Keratinocyte (primary cell): ENCODE results near the gene TXNL4A. TPM values are rescaled to one million over a fixed set of nuclear protein-coding genes. Genes with fewer than 3 reads are reported as not detected.

Experiments
- DNase-seq: peaks from one replicate; pipeline ENCODE4 v3.0.0-alpha.2; 2011; ENCODE audit warnings: low read depth, missing footprints, low spot score
- FAIRE-seq: peaks from 2 replicates; lab custom pipeline; 2011; peaks lifted over from hg19 to GRCh38; lab: Jason Lieb, UNC
- H2AFZ ChIP-seq: 2 replicates; pipeline ENCODE4 v1.6.0; 2012; ENCODE audit warnings: low read length, control low read depth, inconsistent platforms; ENCODE audit not compliant: control insufficient read depth
- H3K27ac ChIP-seq: 2 replicates; pipeline ENCODE4 v1.5.1; 2011; ENCODE audit warnings: low read length; ENCODE audit not compliant: control insufficient read depth, insufficient read depth
- H3K27me3 ChIP-seq: 3 replicates; pipeline ENCODE4 v1.6.0; 2011; ENCODE audit warnings: low read length; ENCODE audit not compliant: control insufficient read depth, insufficient read depth; ENCODE audit errors: extremely low read depth
- H3K36me3 ChIP-seq, 2 experiments: 2 replicates in 1 of 2; 3 replicates in 1 of 2; pipeline ENCODE4 v1.5.1; 2011; ENCODE audit warnings: low read length in 2 of 2, mild to moderate bottlenecking in 1 of 2; ENCODE audit not compliant: control insufficient read depth in 2 of 2, insufficient read depth in 2 of 2; ENCODE audit errors: extremely low read depth in 1 of 2
- H3K4me1 ChIP-seq: 3 replicates; pipeline ENCODE4 v1.5.1; 2011; ENCODE audit warnings: low read length; ENCODE audit not compliant: control insufficient read depth, insufficient read depth; ENCODE audit errors: extremely low read depth
- H3K4me2 ChIP-seq: 3 replicates; pipeline ENCODE4 v1.6.0; 2011; ENCODE audit warnings: low read depth, low read length; ENCODE audit not compliant: control insufficient read depth, insufficient read depth; ENCODE audit errors: extremely low read depth
- H3K4me3 ChIP-seq, 3 experiments: fragments of 200-600 bp in 1 of 3; sonication (generic) in 1 of 3; 2 replicates in 2 of 3; 3 replicates in 1 of 3; pipeline ENCODE4 v1.5.1; 2011 to 2016; ENCODE audit warnings: low read length in 3 of 3, mild to moderate bottlenecking in 3 of 3, control low read depth in 2 of 3, inconsistent platforms in 1 of 3, low read depth in 1 of 3, mixed read lengths in 1 of 3, mixed run types in 1 of 3, moderate library complexity in 1 of 3; ENCODE audit not compliant: control insufficient read depth in 2 of 3, insufficient read depth in 2 of 3; ENCODE audit errors: extremely low read depth in 1 of 3
- H3K79me2 ChIP-seq: 2 replicates; pipeline ENCODE4 v1.6.0; 2012; ENCODE audit warnings: low read length; ENCODE audit not compliant: control insufficient read depth, insufficient read depth
- H3K9ac ChIP-seq: 3 replicates; pipeline ENCODE4 v1.6.0; 2011; ENCODE audit warnings: low read length; ENCODE audit not compliant: control insufficient read depth, insufficient read depth; ENCODE audit errors: extremely low read depth
- H3K9me1 ChIP-seq: 3 replicates; pipeline ENCODE4 v1.6.0; 2011; ENCODE audit warnings: low read length; ENCODE audit not compliant: control insufficient read depth, insufficient read depth; ENCODE audit errors: extremely low read depth
- H3K9me3 ChIP-seq: 2 replicates; pipeline ENCODE4 v1.5.1; 2012; ENCODE audit warnings: low read depth, low read length; ENCODE audit not compliant: control insufficient read depth
- H4K20me1 ChIP-seq: 3 replicates; pipeline ENCODE4 v1.6.0; 2011; ENCODE audit warnings: low read length; ENCODE audit not compliant: control insufficient read depth, insufficient read depth; ENCODE audit errors: extremely low read depth
- CTCF ChIP-seq, 3 experiments: IDR thresholded peaks in 1 of 3; conservative IDR thresholded peaks in 1 of 3; optimal IDR thresholded peaks in 1 of 3; 2 replicates in 2 of 3; 3 replicates in 1 of 3; pipeline versions ENCODE3 to v1.5.1; 2011; ENCODE audit warnings: low read length in 3 of 3, mild to moderate bottlenecking in 3 of 3, moderate library complexity in 2 of 3, control low read depth in 1 of 3, inconsistent platforms in 1 of 3; ENCODE audit not compliant: insufficient read depth in 2 of 3; ENCODE audit errors: extremely low read depth in 1 of 3
- EZH2 ChIP-seq: IDR thresholded peaks from one replicate; pipeline ENCODE4 v1.6.1; 2012; ENCODE audit warnings: inconsistent platforms, mild to moderate bottlenecking, low read length, moderate library complexity
- dilution Hi-C: fragments of 300-500 bp; cut with MboI; formaldehyde crosslinking; loops from one replicate; pipeline ENCODE4 v1.7.0; 2020; ENCODE audit warnings: low sequenced_read_pairs; ENCODE audit not compliant: extremely low pct_ligation_motif_present
- polyA plus RNA-seq, 5 experiments: library from polyadenylated mRNA; depleted of rRNA in 3 of 5; stranded (reverse) in 3 of 5; stranded (forward) in 1 of 5; unstranded in 1 of 5; fragments of >200 nt; gene quantifications; 1 replicate in 1 of 5; 2 replicates in 3 of 5; 3 replicates in 1 of 5; pipeline versions ENCODE4 v1.2.1 to v1.2.3, GENCODE V29; 2011 to 2012; ENCODE audit warnings: missing spikeins in 2 of 5, low read depth in 1 of 5, low replicate concordance in 1 of 5

The TXNL4A gene
- polyA plus RNA-seq, 1 donor (not counting 4 experiments of a cell fraction or from before 2014, with no cell fraction given), result 142 TPM

- peaks cover 14% of the 10 kb centered on the region for H3K4me1 ChIP-seq
- dilution Hi-C loops, result no loop called here
- H3K4me3 ChIP-seq, result no peak overlapping the region
- H3K27me3 ChIP-seq, result no peaks in the 10 kb centered on the region
- H3K27ac ChIP-seq, result no peak overlapping the region
- DNase-seq (no peak), FAIRE-seq (no peak)
- peaks cover 64% of the 10 kb centered on the region for H3K79me2 ChIP-seq
- no peaks in the 10 kb centered on the region for H3K9me3 ChIP-seq
- no peak for TF ChIP-seq EZH2
- no peak for TF ChIP-seq CTCF (optimal IDR thresholded peaks at IDR 0.05 in 1 of 3, IDR thresholded peaks at IDR 0.05 in 1 of 3, conservative IDR thresholded peaks at IDR 0.05 in 1 of 3; ENCODE audit: extremely low read depth in 1 of 3, insufficient read depth in 2 of 3, low read length in 3 of 3)
- no peak overlapping the region for H3K9ac ChIP-seq
- H3K9me1 ChIP-seq, result peaks cover 7% of the 10 kb centered on the region
- H3K36me3 ChIP-seq, result peaks cover 27 to 35% of the 10 kb centered on the region in 2 experiments
- no peak overlapping the region for H2AFZ ChIP-seq
- peaks cover 17% of the 10 kb centered on the region for H4K20me1 ChIP-seq
- no peak overlapping the region for H3K4me2 ChIP-seq
Observed at GRCh38 chr18:79971986-79972385, 16.4 kb downstream of the TXNL4A start.

GRCh38 chr18:79971211-79971952, 17.0 kb downstream of the TXNL4A start:
- Histone ChIP-seq H3K36me3 (peaks cover 26 to 35% of the 10 kb centered on the region in 2 experiments), H3K4me2 (no peak overlapping the region), H3K27me3 (no peaks in the 10 kb centered on the region), H3K27ac (no peak overlapping the region), H3K79me2 (peaks cover 58% of the 10 kb centered on the region), H2AFZ (no peak overlapping the region), H3K9me3 (no peaks in the 10 kb centered on the region), H3K9ac (no peak overlapping the region), H3K4me1 (peaks cover 9% of the 10 kb centered on the region), H4K20me1 (peaks cover 17% of the 10 kb centered on the region), H3K9me1 (peaks cover 6% of the 10 kb centered on the region), H3K4me3 (no peak overlapping the region)
- DNase-seq (no peak), FAIRE-seq (no peak)
- no peak for TF ChIP-seq EZH2
- no peak for TF ChIP-seq CTCF (optimal IDR thresholded peaks at IDR 0.05 in 1 of 3, IDR thresholded peaks at IDR 0.05 in 1 of 3, conservative IDR thresholded peaks at IDR 0.05 in 1 of 3; ENCODE audit: extremely low read depth in 1 of 3, insufficient read depth in 2 of 3, low read length in 3 of 3)
- dilution Hi-C loops, result no loop called here
